Measurements from ENCODE around the gene KMT2E.

The KMT2E gene

DNA sequence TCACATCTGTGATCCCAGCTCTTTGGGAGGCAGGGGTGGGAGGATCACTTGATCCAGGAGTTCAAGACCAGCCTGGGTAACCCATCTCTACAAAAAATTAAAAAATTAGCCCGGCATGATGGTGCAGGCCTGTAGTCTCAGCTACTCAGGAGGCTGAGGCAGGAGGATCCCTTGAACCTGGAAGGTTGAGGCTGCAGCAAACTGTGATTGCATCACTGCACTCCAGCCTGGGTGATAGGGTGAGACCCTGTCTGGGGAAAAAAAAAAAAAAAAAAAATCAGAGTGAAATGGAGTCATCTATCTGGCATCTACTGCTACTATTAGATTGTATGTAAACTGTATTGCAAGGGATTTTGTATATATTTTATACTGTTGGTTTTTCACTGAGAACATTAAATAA, 59.1 kb downstream of the KMT2E start:
- no peak for DNase-seq (ENCODE audit: low read depth)

DNA sequence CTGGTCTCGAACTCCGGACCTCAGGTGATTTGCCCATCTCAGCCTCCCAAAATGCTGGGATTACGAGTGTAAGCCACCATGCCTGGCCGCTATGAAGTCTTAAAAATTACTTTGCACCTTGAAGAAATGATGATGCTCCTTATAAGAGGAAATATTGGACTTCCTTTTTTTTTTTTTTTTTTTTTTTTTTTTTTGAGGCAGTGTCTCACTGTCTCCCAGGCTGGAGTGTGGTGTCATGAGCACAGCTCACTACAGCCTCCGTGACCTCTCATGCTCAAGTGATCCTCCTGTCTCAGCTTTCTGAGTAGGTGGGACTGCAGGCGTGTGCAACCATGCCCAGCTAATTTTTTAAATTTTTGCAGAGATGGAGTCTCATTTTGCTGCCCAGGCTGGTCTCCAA, 65.3 kb downstream of the KMT2E start:
- no peak for DNase-seq (ENCODE audit: low read depth)

DNA sequence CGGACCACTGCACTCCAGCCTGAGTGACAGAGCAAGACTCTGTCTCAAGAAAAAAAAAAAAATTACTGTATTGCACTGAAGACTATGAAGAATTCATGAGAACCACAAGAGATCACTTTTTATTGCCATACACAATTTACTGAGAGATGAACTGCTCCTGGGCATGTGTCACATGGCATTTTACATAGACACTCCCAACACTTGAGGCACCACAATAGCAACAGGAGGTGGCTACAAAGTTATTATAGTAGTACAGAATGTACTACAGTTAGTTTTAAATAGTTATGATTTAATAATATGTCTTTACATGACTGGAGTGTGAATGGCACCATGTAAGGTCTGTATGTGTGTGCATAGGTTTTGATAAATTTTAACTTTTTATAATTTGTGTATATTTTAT, 70.6 kb downstream of the KMT2E start:
- no peak for DNase-seq (ENCODE audit: low read depth)

DNA sequence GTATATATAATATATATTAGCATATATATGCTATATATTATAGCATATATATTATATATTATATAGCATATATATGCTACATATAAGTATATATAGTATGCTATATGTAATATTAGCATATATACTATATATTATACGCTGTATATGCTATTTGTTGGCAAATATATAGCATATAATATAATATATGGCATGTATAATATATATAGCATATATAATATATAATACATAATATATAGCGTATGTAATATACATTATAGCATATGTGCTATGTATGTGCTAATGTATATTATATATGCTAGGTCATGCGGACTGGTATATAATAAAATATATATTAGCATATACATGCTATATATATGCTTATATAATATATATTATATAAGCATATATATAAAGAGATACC, 72.8 kb downstream of the KMT2E start:
- no peak for DNase-seq (ENCODE audit: low read depth)

DNA sequence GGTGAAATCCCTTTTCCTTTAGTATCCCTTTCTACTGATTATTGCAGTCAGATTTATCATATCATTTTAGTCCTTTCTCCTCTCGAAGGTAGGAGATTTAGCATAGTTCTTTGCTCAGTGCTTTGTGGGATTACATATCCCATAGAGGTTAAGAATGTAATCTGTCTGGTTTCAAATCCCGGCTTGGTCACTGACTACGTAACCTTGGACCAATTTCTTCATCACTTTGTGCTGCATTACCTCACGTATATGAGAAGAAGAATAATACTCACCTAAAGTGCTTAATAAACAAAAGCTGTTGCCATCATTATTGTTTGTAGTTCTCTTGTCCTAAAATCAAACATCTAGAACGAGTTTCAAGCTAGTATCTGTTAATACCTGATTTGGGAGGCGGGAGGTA, 74.0 kb downstream of the KMT2E start:
- DNase-seq (ENCODE audit: low read depth), result no peak

DNA sequence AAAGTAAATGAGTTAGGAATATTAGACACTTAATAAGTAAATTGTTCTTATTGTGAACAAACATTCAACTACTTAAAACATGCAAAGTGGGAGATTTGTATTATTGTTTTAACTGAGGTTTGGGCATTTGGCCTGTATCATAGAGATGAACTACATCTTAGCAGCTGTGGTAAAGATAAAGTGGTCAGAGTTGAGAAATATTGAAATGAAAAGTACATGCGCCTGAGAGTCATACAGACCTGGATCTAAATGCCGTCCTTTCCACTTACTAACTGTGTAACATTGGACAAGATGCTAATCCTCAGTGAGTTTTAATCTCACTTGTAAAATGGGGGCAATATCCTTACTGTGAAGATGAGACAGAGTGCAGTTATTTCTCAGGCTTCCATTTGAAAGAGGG, 74.5 kb downstream of the KMT2E start:
- DNase-seq (ENCODE audit: low read depth), result no peak

DNA sequence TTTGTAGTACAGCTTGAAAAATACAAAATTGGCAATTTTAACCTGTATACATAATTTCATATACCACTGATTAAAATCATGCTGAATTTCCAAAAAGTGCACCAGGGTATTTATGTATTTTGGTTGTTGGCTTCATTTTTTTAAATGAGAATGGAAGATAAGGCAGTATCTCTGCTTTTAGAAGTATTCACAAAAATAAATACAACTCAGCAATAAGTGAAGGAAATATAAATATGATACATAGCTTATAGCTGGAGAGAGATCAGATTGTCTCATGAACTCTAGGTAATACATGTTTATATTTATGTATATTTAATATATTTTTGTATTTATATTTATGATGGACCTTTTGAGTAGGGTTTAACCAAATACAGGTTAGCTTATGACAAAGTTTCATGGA, 81.0 kb downstream of the KMT2E start:
- no peak for DNase-seq (ENCODE audit: low read depth)

DNA sequence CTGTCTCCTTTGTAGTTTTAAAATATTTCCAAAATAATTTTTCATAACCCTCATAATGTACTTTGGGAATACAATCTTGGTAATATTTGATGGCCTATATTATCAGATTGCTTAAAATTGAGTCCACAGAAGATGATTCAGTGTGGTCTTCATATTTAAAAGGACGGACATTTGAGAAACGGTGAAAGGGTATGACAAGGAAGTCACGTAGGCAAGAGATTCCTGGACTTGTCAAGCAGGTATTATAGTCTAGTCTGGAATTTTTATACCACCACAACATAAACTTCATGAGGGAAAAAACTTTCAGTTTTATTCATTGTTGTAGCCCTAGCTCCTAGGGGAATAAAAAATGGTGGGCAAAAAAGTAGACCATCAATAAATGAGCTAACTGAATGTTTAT, 82.3 kb downstream of the KMT2E start:
- no peak for DNase-seq (ENCODE audit: low read depth)

DNA sequence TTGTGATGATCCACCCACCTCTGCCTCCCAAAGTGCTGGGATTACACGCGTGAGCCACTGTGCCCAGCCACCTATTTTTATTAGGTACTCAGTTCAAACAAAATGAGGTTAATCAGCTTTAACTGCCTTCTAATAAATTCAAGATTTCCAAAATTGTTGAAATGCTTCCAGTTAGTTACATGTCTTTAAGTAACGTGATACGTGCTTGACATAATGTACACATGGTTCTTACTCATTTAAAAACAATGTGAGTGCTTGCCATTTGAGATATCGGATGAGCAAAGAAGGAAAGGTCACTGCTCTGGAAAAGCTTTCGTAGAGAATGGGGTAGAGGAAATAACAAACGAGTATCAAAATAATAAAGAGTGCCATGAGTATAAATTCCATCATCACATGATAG, 83.6 kb downstream of the KMT2E start:
- DNase-seq (ENCODE audit: low read depth), result no peak

DNA sequence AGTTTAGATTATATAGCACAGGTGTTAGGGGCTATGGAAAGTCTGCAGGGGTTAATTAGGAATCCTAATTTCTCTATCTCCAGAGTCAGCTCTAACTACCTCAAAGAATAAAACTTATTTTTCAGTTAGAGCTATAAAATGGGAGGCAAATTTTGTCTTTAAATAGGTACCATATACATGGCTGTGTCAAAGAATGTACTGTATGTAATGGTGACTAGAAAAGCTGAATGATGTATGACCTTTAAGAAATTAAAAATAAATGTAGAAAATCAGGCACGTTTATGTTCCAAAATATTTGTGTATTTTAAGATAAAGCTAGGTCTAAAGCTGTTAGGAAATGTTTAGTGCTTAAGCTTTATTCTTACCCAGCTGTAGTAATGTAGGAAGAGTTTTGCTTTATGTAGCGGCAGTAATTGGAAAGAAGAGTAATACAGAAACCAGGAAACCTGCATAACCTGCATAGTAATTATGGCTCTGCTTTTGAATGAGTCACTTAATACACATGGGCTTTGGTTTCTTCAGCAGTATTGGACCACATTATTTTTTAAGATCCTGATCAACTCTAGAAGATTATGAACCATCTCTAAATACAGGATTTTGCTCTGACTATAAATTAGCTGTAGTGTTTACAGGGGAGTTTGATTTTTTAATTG, 85.0 kb downstream of the KMT2E start:
- DNase-seq (ENCODE audit: low read depth), result no peak

DNA sequence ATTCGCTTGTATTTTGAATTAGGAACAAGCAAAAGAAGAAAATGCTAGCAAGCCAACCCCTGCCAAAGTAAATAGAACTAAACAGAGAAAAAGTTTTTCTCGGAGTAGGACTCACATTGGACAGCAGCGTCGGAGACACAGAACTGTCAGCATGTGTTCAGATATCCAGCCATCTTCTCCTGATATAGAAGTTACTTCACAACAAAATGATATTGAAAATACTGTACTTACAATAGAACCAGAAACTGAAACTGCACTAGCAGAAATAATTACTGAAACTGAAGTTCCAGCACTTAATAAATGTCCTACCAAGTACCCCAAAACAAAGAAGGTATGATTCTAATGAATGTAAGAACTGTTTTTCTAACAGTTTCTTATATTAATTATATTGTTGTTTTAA, 87.9 kb downstream of the KMT2E start:
- DNase-seq (ENCODE audit: low read depth), result no peak

DNA sequence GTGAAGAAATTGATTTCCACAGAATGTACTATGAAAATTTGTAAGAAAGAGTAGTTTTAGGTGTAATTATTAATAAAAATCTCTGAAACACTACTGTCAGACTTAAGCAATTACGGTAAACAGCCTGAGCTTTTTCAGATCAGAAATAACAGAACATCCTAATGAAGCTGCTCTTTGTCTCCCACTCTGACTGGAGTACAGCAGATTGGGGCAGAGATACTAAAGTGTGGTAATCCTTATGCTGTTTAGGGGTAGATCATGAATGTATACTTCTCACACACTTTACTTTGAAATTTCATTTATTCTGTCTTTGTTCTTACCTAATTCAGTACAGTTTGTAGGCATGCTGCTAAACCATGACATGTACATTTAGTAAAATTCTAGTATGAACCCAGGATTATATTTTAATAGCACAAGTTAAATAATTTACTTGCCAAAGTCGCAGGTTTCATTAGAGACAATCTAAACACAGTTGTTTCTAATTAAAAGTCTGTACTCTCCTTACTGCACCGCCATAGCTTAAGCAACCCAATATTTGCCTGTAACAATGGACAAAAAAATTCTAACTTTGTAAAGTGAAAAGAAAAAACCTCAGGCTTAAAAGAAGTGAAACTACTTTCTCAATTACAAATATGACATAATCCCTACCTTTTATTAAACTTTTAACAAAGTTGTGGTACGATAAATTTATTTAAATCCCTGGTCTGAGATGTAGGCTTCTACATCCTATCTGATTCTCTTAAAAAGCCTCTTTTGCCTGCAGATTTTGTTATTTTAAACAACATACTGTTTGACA, 88.8 kb downstream of the KMT2E start:
- no peak for DNase-seq (ENCODE audit: low read depth)

DNA sequence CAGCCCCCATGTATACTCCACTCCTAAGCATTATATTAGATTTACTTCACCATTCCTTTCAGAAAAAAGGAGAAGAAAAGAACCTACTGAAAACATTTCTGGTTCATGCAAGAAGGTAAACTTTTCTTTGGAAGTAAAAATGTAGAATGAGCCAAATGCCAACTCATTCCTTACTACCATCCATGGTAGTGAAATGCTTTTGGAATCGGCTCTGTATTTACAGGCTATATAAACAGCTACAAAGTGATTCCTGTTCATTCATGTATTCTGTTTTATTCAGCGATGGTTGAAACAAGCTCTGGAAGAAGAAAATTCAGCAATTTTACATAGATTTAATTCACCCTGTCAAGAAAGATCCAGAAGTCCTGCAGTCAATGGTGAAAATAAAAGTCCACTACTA, 91.6 kb downstream of the KMT2E start:
- DNase-seq (ENCODE audit: low read depth), result no peak

DNA sequence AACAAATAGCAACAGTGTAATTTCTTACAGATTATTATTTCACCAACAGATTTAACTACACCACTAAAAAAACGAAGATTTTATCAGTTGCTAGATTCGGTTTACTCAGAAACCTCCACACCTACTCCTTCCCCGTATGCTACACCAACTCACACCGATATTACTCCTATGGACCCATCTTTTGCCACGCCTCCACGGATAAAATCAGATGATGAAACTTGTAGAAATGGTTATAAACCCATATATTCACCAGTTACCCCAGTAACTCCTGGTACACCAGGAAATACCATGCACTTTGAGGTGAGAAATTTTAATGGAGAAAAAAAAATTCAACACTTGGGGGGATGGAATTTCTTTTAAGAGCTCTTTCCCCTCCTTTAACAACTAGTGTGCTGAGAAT, 92.5 kb downstream of the KMT2E start:
- DNase-seq (ENCODE audit: low read depth), result no peak

DNA sequence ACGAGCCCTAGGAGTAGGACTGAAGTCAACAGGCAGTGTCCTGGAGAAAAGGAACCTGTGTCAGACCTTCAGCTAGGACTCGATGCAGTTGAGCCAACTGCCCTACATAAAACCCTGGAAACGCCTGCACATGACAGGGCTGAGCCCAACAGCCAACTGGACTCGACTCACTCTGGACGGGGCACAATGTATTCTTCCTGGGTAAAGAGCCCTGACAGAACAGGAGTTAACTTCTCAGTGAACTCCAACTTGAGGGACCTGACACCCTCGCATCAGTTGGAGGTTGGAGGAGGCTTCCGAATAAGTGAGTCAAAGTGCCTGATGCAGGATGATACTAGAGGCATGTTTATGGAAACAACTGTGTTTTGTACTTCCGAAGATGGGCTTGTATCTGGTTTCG, 93.5 kb downstream of the KMT2E start:
- no peak for DNase-seq (ENCODE audit: low read depth)

DNA sequence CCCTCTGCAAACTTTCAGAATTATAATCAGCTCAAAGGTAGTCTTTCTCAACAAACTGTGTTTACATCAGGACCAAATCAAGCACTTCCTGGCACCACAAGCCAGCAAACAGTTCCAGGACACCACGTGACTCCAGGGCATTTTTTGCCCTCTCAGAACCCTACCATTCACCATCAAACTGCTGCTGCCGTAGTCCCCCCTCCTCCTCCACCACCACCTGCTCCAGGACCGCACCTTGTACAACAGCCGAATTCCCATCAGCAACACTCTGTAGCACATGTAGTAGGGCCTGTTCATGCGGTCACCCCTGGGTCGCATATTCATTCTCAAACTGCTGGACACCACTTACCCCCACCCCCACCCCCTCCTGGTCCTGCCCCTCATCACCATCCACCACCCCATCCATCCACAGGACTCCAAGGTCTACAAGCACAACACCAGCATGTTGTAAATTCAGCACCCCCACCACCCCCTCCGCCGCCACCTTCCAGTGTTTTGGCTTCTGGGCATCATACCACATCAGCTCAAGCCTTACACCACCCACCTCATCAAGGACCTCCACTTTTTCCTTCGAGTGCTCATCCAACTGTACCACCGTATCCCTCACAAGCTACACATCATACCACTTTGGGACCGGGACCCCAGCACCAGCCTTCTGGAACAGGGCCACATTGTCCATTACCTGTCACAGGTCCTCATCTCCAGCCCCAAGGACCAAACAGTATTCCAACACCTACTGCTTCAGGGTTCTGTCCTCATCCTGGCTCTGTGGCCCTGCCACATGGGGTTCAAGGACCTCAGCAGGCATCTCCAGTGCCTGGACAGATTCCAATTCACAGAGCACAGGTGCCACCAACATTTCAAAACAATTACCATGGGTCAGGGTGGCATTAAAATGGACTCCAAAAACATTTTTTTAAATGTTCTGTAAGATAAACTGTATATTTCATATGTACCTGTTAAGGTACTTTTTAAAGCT, 98.7 kb downstream of the KMT2E start:
- no peak for DNase-seq (ENCODE audit: low read depth)

DNA sequence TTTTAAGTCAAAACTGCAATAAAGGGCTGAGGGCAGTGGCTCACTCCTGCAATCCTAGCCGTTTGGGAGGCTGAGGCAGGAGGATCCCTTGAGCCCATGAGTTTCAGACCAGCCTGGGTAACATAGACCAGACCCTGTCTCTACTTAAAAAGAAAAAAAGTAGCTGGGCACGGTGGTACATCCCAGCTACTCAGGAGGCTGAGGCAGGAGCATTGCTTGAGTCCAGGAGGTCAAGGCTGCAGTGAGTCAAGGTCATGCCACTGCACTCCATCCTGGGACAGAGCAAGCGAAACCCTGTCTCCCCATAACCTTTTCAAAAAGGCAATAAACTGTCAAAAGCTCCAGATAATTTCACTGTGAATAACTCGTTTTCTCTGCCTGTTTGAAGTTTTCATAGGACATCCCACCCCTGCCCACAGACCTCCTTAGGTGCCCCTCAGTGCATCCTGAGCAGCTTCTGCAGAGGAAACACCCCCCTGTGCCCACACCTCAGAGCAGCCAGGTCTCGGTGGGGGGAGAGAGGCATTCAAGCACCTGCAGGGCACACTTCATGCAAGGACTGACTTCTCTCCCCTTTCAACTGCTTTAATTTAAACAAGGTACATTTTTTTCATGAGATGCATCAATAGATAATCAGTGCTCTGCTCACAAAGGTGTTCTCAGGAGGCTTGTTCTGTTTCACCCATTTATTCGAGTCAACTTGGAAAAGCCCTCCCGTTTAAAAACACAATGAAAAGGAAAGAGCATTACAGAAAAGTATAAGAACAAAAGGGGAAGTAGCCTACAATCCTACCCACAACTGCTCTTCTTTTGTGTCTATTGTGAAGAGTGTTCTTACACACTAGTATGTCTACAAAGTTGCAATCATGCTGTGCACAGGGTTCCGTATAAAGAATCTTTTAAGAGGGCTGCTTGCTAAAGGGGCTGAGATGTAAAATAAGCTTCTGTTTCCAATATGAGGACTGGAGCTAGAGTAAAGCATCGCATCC, 104.9 kb downstream of the KMT2E start:
- no peak for DNase-seq (ENCODE audit: low read depth)

DNA sequence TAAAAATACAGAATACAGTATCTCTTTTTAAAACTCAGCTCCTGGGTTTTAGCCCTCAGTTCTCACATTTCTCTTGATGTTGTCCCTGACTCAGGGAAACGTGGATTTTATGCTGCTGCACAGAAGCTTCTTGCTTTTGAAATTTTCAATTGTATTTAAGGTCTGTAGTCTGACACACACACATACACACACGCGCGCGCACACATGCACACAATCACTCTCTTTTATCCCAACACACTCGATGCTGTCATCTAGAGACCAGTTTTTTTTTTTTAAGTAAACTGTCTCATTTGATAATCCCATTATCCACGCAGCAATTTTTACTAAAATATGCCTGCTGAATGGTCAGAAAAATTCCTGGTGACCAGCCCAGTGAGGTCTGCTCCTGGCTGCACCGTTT, 108.6 kb downstream of the KMT2E start:
- DNase-seq (ENCODE audit: low read depth), result no peak

DNA sequence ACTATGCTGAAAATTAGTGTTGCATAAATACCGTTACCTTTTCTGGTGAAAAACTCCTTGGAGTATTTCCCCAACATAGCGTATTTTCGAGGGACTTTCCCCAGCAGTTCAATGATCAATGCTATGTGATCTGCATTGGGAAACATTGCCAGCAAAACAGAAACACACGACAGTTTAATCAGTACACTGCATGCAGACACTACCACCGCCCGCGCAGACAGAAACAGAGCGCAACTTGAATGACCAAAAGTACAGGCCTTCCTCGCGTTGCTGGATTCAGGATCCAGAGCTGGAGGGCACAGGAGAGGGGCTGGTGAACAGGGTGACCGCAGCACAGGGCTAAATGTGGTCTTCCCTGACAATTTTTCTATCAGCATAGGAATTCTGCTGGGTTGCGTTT, 111.7 kb downstream of the KMT2E start:
- DNase-seq (ENCODE audit: low read depth), result no peak

DNA sequence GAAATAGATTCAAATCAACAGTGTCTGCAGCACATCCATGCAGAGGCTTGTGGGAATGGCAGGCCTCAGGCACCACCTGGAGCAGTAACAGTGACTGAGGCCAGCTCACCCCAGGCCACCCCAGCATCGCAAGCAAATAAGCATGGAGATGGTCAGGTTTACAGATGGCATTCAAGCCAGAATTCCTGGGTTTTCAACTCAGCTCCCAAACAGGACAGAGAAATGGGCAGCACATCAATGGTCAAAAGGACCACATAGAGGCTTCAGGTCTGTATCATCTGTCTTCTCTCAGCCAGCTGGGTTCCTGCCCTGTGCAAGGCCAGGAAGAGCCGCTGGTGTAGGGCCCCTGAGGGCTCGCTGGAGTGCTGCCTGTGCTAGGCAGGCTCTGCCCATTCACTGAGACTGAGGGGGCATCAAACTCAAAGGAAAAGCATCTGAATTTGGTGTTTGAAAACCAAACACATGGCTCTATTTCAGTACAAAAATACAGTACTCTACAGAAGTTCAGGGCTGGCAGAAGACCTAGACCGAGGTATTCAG, 112.5 kb downstream of the KMT2E start:
- no peak for DNase-seq (ENCODE audit: low read depth)

DNA sequence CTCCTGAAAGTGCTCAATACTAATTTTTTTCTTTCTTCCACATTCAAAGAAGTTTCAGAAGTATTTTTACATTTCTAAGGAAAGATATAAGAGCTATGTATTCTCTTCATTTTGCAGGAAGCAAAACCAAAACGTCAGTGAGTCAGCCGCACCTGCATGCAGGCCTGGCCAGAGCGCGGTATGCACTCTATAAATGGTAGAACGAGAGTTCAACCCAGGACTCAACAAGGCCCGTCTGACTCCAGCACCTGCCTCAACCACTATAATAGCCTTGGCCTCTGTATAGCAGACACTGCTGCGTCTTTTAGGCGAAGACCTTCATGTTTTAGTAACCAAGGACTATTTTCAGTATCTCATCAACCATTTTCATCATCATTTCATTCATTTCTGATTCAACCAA, 113.2 kb downstream of the KMT2E start:
- DNase-seq (ENCODE audit: low read depth), result no peak
